ENCODE data around the gene FER. TPM values are rescaled to one million over a fixed set of nuclear protein-coding genes. Genes with fewer than 3 reads are reported as not detected.

FER gene
- total and polyA plus RNA-seq, 10 donors, result 0.96 to 38.8 (median 21.2) TPM

GRCh38 chr5:109156885-109157284 lies 409.2 kb downstream of the FER start:
- H3K4me3 ChIP-seq, result no peak overlapping the region
- no peaks in the 10 kb centered on the region for H3K27me3 ChIP-seq (replicated peaks in 1 of 7)
- no peaks in the 10 kb centered on the region for H3K4me1 ChIP-seq
- DNase-seq, result no peak
- intact Hi-C loops (cut with DNase I; ENCODE audit: low total_unique reads), result no loop called here
- H3K36me3 ChIP-seq, result no peaks in the 10 kb centered on the region
- no peaks in the 10 kb centered on the region for H3K9me3 ChIP-seq
- TF ChIP-seq POLR2AphosphoS5 (IDR thresholded peaks at IDR 0.05) (no peak), POLR2A (IDR thresholded peaks at IDR 0.05) (no peak), CTCF (IDR thresholded peaks at IDR 0.05 in 8 of 11, conservative IDR thresholded peaks at IDR 0.05 in 3 of 11) (no peak)
- H3K27ac ChIP-seq, result no peak overlapping the region

GRCh38 chr5:109160468-109160867 lies 412.8 kb downstream of the FER start:
- WGBS, 5 donors, result 89 to 96% (median 93%) methylated on average over 3 of the region's 3 CpGs
- TF ChIP-seq CTCF (IDR thresholded peaks at IDR 0.05 in 8 of 11, conservative IDR thresholded peaks at IDR 0.05 in 3 of 11), result no peak
- no peak for TF ChIP-seq POLR2AphosphoS5 (IDR thresholded peaks at IDR 0.05)
- no peak for TF ChIP-seq POLR2A (IDR thresholded peaks at IDR 0.05)
- DNase-seq, result no peak
- no peaks in the 10 kb centered on the region for H3K4me1 ChIP-seq
- H3K4me3 ChIP-seq, result no peak overlapping the region
- no peaks in the 10 kb centered on the region for H3K9me3 ChIP-seq
- H3K27me3 ChIP-seq (replicated peaks in 1 of 7), result no peaks in the 10 kb centered on the region
- no peak overlapping the region for H3K27ac ChIP-seq
- no peaks in the 10 kb centered on the region for H3K36me3 ChIP-seq
- intact Hi-C loops (cut with DNase I; ENCODE audit: low total_unique reads), result no loop called here

- WGBS, 5 donors, result 56 to 79% (median 68%) methylated on average over 4 of the region's 4 CpGs
- TF ChIP-seq POLR2A (IDR thresholded peaks at IDR 0.05), result no peak
- no peak for TF ChIP-seq POLR2AphosphoS5 (IDR thresholded peaks at IDR 0.05)
- TF ChIP-seq CTCF (IDR thresholded peaks at IDR 0.05 in 8 of 11, conservative IDR thresholded peaks at IDR 0.05 in 3 of 11), result no peak
- H3K36me3 ChIP-seq, result no peaks in the 10 kb centered on the region
- H3K4me3 ChIP-seq, result no peak overlapping the region
- H3K9me3 ChIP-seq, result no peaks in the 10 kb centered on the region
- intact Hi-C loops (cut with DNase I; ENCODE audit: low total_unique reads), result no loop called here
- no peaks in the 10 kb centered on the region for H3K4me1 ChIP-seq
- H3K27me3 ChIP-seq (replicated peaks in 1 of 7), result no peaks in the 10 kb centered on the region
- no peak for DNase-seq
- H3K27ac ChIP-seq, result no peak overlapping the region
Observed at GRCh38 chr5:109161914-109162683, 414.4 kb downstream of the FER start.

GRCh38 chr5:109163336-109163735 lies 415.6 kb downstream of the FER start:
- H3K4me3 ChIP-seq, result no peak overlapping the region
- H3K9me3 ChIP-seq, result no peaks in the 10 kb centered on the region
- TF ChIP-seq POLR2A (IDR thresholded peaks at IDR 0.05) (no peak), POLR2AphosphoS5 (IDR thresholded peaks at IDR 0.05) (no peak), CTCF (IDR thresholded peaks at IDR 0.05 in 8 of 11, conservative IDR thresholded peaks at IDR 0.05 in 3 of 11) (no peak)
- 93 to 98% (median 96%) methylated on average over 4 of the region's 4 CpGs for WGBS, 5 donors
- no peaks in the 10 kb centered on the region for H3K36me3 ChIP-seq
- H3K4me1 ChIP-seq, result no peaks in the 10 kb centered on the region
- intact Hi-C loops (cut with DNase I; ENCODE audit: low total_unique reads), result no loop called here
- H3K27me3 ChIP-seq (replicated peaks in 1 of 7), result no peaks in the 10 kb centered on the region
- no peak for DNase-seq
- no peak overlapping the region for H3K27ac ChIP-seq
